Fibroblast of skin of right biceps (primary cell): Measurements from ENCODE around the gene TMEM106C.

Experiments used
- DNase-seq: peaks from one replicate; pipeline ENCODE4 v3.0.0-alpha.2; 2013

TMEM106C gene

GRCh38 chr12:47999816-48000215 lies 36.4 kb downstream of the TMEM106C start:
- DNase-seq = no peak

GRCh38 chr12:48000878-48001504 lies 37.6 kb downstream of the TMEM106C start:
- DNase-seq = peak; percentile 65

- peak; percentile 41 for DNase-seq
Measured at GRCh38 chr12:48001505-48002413, 38.4 kb downstream of the TMEM106C start.

- DNase-seq = no peak
Measured at GRCh38 chr12:48002414-48002730, 39.0 kb downstream of the TMEM106C start.

- peak; percentile 11 for DNase-seq
Measured at GRCh38 chr12:48002773-48003218, 39.4 kb downstream of the TMEM106C start.

- DNase-seq = no peak
Measured at GRCh38 chr12:48003226-48004052, 40.0 kb downstream of the TMEM106C start.

GRCh38 chr12:48004053-48004941 lies 40.9 kb downstream of the TMEM106C start, which contains the start of gene COL2A1:
Gene COL2A1 (minus strand): TSS chr12:48004476. CDS start chr12:48004321, 155 bp downstream.
- DNase-seq = peak; percentile 14

GRCh38 chr12:48005001-48005749 lies 41.8 kb downstream of the TMEM106C start:
- DNase-seq = no peak

- DNase-seq = no peak
Measured at GRCh38 chr12:48005750-48006021, 42.3 kb downstream of the TMEM106C start.

GRCh38 chr12:48007206-48007605 lies 43.8 kb downstream of the TMEM106C start:
- no peak for DNase-seq

- DNase-seq = no peak
Measured at GRCh38 chr12:48008349-48008748, 45.0 kb downstream of the TMEM106C start.

GRCh38 chr12:48008950-48009349 lies 45.6 kb downstream of the TMEM106C start:
- no peak for DNase-seq

GRCh38 chr12:48009471-48009870 lies 46.1 kb downstream of the TMEM106C start:
- DNase-seq = no peak

- DNase-seq = no peak
Measured at GRCh38 chr12:48010366-48010970, 47.1 kb downstream of the TMEM106C start.

GRCh38 chr12:48012070-48012469 lies 48.7 kb downstream of the TMEM106C start:
- DNase-seq = no peak

- DNase-seq = no peak
Measured at GRCh38 chr12:48013287-48013686, 49.9 kb downstream of the TMEM106C start.

GRCh38 chr12:48015129-48015528 lies 51.7 kb downstream of the TMEM106C start:
- no peak for DNase-seq

- no peak for DNase-seq
Measured at GRCh38 chr12:48015954-48016353, 52.6 kb downstream of the TMEM106C start.

- DNase-seq = no peak
Measured at GRCh38 chr12:48016373-48017020, 53.1 kb downstream of the TMEM106C start.

- DNase-seq = no peak
Measured at GRCh38 chr12:48017496-48017895, 54.1 kb downstream of the TMEM106C start.
